ENCODE measurements around the gene EIF3F.
A peak's percentile ranks its signal among the peaks of the same experiment; 100 is the strongest.

The EIF3F gene

GRCh38 chr11:7986768-7987559 is at the start of gene EIF3F:
EIF3F (plus strand) TSS chr11:7987337; CDS start chr11:7987353, 16 bp downstream.
- TF ChIP-seq, protein P1, sequence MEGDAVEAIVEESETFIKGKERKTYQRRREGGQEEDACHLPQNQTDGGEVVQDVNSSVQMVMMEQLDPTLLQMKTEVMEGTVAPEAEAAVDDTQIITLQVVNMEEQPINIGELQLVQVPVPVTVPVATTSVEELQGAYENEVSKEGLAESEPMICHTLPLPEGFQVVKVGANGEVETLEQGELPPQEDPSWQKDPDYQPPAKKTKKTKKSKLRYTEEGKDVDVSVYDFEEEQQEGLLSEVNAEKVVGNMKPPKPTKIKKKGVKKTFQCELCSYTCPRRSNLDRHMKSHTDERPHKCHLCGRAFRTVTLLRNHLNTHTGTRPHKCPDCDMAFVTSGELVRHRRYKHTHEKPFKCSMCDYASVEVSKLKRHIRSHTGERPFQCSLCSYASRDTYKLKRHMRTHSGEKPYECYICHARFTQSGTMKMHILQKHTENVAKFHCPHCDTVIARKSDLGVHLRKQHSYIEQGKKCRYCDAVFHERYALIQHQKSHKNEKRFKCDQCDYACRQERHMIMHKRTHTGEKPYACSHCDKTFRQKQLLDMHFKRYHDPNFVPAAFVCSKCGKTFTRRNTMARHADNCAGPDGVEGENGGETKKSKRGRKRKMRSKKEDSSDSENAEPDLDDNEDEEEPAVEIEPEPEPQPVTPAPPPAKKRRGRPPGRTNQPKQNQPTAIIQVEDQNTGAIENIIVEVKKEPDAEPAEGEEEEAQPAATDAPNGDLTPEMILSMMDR (IDR thresholded peaks at IDR 0.05): peak; percentile 80
- H3K9ac ChIP-seq: no peak within 1 kb of the TSS
- peak within 1 kb of the TSS; percentile 75 for H3K4me2 ChIP-seq (ENCODE audit: low read length)
- no peaks in the 10 kb centered on the region for H3K9me3 ChIP-seq (ENCODE audit: control insufficient read depth, low read length)
- no peaks in the 10 kb centered on the region for H3K27me3 ChIP-seq (ENCODE audit: control insufficient read depth, insufficient read depth, low read length)
- H3K4me3 ChIP-seq (ENCODE audit: low read depth, low read length): peak within 1 kb of the TSS; percentile 73
- H3K27ac ChIP-seq: peak within 1 kb of the TSS; percentile 29
- peaks cover 9% of the 10 kb centered on the region for H3K79me2 ChIP-seq
- no peaks in the 10 kb centered on the region for H3K36me3 ChIP-seq (ENCODE audit: control insufficient read depth, insufficient read depth, low read length)
- peak within 1 kb of the TSS; percentile 93 for H2AFZ ChIP-seq
- peaks cover 8% of the 10 kb centered on the region for H3K4me1 ChIP-seq

GRCh38 chr11:7941146-7941545 is 46.0 kb upstream of the EIF3F start:
- no peak overlapping the region for H2AFZ ChIP-seq
- no peaks in the 10 kb centered on the region for H3K9me3 ChIP-seq (ENCODE audit: control insufficient read depth, low read length)
- no peak overlapping the region for H3K9ac ChIP-seq
- no peak overlapping the region for H3K4me2 ChIP-seq (ENCODE audit: low read length)
- H3K27ac ChIP-seq: no peak overlapping the region
- H3K27me3 ChIP-seq (ENCODE audit: control insufficient read depth, insufficient read depth, low read length): no peaks in the 10 kb centered on the region
- no peaks in the 10 kb centered on the region for H3K4me1 ChIP-seq
- no peaks in the 10 kb centered on the region for H3K79me2 ChIP-seq
- TF ChIP-seq, protein P1 (IDR thresholded peaks at IDR 0.05): no peak
- no peak overlapping the region for H3K4me3 ChIP-seq (ENCODE audit: low read depth, low read length)
- H3K36me3 ChIP-seq (ENCODE audit: control insufficient read depth, insufficient read depth, low read length): no peaks in the 10 kb centered on the region

DNA sequence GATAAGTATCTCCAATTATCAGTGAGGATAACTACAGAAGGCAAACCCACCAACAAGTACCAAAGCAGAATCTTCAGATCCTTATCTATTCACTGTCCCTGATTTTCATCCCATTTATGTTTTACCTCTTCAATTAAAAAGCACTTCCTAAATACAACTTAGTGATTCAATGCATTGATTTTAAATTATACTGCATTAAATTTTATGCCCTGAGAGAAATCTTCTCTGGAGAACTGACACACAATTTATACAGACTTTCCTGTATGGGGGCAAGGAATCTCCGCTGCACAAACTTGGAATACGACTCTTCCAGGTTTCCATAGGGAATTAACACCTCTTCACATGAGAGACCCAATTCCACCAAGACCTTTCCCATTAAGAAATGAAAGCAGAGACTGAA is 45.5 kb upstream of the EIF3F start, which contains the start of gene OR10A3:
TSS of gene OR10A3 (minus strand) at position 101 of the 400 bp plus-strand sequence. CDS start 2,188 bp downstream, outside the sequence.
- Histone ChIP-seq H2AFZ (no peak within 1 kb of the TSS), H3K9me3 (ENCODE audit: control insufficient read depth, low read length) (no peaks in the 10 kb centered on the region), H3K27me3 (ENCODE audit: control insufficient read depth, insufficient read depth, low read length) (no peaks in the 10 kb centered on the region), H3K4me2 (ENCODE audit: low read length) (no peak within 1 kb of the TSS), H3K27ac (no peak within 1 kb of the TSS), H3K4me3 (ENCODE audit: low read depth, low read length) (no peak within 1 kb of the TSS), H3K4me1 (no peaks in the 10 kb centered on the region), H3K9ac (no peak within 1 kb of the TSS), H3K79me2 (no peaks in the 10 kb centered on the region), H3K36me3 (ENCODE audit: control insufficient read depth, insufficient read depth, low read length) (no peaks in the 10 kb centered on the region)
- TF ChIP-seq, protein P1 (IDR thresholded peaks at IDR 0.05): no peak

- H3K27ac ChIP-seq: no peak overlapping the region
- no peaks in the 10 kb centered on the region for H3K36me3 ChIP-seq (ENCODE audit: control insufficient read depth, insufficient read depth, low read length)
- TF ChIP-seq, protein P1 (IDR thresholded peaks at IDR 0.05): no peak
- H3K79me2 ChIP-seq: no peaks in the 10 kb centered on the region
- no peak overlapping the region for H3K9ac ChIP-seq
- H2AFZ ChIP-seq: no peak overlapping the region
- H3K9me3 ChIP-seq (ENCODE audit: control insufficient read depth, low read length): no peaks in the 10 kb centered on the region
- H3K4me2 ChIP-seq (ENCODE audit: low read length): no peak overlapping the region
- H3K4me1 ChIP-seq: no peaks in the 10 kb centered on the region
- H3K27me3 ChIP-seq (ENCODE audit: control insufficient read depth, insufficient read depth, low read length): no peaks in the 10 kb centered on the region
- H3K4me3 ChIP-seq (ENCODE audit: low read depth, low read length): no peak overlapping the region
Measured at GRCh38 chr11:7944123-7944522, 43.0 kb upstream of the EIF3F start.

DNA sequence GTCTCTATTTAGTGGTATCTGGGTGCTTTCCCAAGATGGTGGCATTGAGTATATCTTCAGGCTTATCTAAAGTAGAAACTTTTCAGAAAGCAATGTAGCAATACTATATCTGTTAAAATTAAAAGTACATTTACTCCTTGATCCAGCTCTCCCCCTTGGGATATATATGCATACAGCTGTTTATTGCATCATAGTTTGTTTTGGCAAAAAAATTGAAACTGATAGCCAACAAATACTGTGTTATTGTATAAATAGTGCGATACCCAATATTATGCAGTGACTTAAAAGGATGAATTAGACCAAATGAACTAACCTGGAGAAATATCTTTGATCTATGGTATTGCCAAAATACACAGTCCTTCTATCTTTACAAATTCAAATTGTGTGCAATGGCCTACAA is 37.2 kb upstream of the EIF3F start:
- H3K9me3 ChIP-seq (ENCODE audit: control insufficient read depth, low read length): no peaks in the 10 kb centered on the region
- H3K4me2 ChIP-seq (ENCODE audit: low read length): no peak overlapping the region
- no peak overlapping the region for H3K9ac ChIP-seq
- H3K4me3 ChIP-seq (ENCODE audit: low read depth, low read length): no peak overlapping the region
- H3K27ac ChIP-seq: no peak overlapping the region
- no peaks in the 10 kb centered on the region for H3K27me3 ChIP-seq (ENCODE audit: control insufficient read depth, insufficient read depth, low read length)
- H3K79me2 ChIP-seq: no peaks in the 10 kb centered on the region
- no peaks in the 10 kb centered on the region for H3K4me1 ChIP-seq
- no peaks in the 10 kb centered on the region for H3K36me3 ChIP-seq (ENCODE audit: control insufficient read depth, insufficient read depth, low read length)
- TF ChIP-seq, protein P1 (IDR thresholded peaks at IDR 0.05): no peak
- H2AFZ ChIP-seq: no peak overlapping the region
